Raji (cell line): Measurements from ENCODE around the gene ADAMTS10.

Experiments used
- POLR2A ChIP-seq: IDR thresholded peaks from 2 replicates; pipeline ENCODE4 v1.6.1; 2011; ENCODE audit warnings: low read depth, low read length, control low read depth; ENCODE audit not compliant: insufficient read depth

ADAMTS10 gene

DNA sequence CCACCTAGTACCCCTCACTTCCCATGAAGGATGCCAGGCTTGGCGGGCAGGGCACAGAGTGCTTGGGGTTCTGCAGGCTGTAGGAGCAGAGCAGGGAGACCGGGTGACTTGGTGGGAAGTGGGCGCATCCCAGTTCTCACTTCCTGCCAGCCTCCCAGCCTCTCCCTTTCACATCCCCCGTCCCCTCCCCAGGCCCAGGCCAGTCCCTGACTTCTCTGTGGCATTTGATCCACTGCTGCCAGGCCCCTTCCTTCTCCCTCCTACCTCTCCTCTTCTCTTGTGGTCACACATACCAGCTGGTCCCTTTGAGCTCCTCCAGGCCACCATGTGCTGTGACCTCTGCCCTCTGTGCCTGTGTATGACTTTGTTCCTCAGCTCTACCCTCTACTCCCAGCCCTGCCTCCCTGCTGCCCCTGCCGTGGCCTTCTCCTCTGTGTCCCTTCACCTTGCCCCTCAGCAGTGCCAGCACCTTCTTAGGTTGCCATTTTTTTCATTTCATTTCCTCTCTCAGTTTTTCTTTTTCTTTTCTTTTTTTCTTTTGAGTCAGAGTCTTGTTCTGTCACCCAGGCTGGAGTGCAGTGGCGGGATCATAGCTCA is 52.8 kb downstream of the ADAMTS10 start:
- TF ChIP-seq POLR2A: no peak

DNA sequence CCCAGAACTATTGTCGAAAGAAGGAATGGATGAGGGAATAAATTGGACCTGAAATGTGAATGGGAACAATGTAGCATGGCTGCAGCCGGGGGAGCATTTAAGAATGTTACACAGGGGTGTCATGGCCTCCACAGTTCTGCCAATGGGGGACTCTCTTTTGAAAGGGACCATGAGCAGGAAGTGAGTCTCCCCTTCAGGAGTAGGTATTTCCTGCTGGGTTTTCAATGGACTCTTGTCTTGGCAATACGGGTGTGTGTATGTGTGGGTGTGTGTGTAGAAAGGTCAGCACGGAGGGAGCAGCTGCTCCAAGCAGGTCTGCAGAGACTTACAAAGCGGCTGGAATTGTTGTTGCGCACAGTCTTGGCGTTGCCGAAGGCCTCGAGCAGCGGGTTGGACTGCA is 57.7 kb downstream of the ADAMTS10 start:
- no peak for TF ChIP-seq POLR2A

DNA sequence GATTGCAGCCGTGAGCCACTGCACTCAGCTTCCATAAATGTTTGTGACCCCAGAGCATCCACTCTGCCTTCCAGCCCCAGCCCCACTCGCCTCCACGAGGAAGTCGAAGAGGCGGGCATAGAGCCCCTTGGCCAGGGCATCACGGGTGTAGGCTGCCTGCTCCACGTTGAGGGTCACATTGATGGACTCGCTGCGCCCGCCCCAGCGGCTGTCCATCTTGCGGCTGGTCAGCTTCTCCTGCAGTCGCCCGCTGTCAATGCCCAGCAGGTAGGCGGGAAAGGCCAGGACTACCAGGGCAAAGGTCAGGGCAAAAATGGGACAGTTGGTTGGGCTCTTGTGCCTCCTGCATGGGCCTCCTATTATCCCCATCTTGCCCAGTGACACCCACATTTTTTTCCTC is 60.4 kb downstream of the ADAMTS10 start:
- TF ChIP-seq POLR2A: no peak

DNA sequence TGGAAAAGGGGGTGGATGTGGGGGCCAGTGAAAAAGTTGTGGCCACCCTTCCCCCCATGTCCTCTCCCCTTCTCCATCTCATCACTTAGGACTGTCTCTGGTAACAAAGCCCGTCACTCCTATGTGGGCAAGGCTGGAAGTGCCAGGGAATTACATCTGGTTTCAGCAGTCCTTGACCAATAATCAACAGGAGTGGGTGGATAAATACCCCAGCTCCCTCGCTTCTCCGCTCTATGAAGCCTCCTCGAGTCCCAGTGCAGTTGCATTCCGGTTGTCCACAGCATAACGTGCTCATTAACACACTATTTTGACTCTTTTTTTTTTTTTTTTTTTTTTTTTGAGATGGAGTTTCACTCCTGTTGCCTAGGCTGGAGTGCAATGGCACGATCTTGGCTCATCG is 64.8 kb downstream of the ADAMTS10 start:
- no peak for TF ChIP-seq POLR2A

DNA sequence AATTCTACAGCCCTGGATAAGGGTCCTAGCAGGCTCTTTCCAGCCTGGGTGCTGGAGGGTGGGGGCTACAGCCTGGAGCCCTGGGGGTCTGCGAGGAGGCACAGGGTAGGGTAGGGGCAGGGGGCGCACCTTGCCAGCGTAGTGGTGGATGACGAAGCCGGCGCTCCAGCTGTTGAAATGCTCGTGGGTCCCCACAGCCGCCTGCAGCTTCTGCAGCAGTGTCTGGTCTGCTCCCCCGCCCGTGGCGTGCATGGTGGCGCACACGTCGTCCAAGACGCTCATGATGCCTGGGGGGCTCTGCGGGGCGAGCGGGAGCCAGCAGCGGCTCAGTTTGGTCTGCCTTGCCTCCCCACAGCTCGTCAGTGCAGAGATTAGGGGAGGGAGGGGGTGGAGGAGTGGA is 66.3 kb downstream of the ADAMTS10 start:
- TF ChIP-seq POLR2A: no peak

DNA sequence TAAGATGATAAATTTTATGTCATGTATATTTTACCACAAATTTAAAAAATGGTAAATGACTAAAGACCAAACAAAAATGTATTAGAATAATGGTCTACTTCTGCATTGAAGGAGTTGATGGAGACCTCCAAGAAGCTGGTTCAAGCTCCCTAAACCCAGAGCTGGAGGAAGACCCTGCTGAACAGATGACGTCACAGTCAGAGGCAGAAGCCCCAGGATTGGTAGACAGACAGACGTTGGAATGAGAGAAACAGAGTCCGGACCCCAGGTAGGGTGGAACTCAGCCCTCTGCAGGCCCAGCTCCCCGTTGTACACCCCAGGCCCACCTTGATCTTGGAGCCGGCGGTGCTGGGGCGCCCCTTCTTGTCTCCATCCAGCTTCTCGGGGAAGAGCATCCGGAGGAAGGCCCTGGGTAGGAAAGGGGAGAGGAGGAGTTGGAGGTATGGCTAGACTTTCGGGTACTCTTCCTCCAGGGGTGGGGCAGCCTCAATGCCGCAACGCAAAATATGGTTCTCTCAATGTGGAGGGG is 70.8 kb downstream of the ADAMTS10 start:
- no peak for TF ChIP-seq POLR2A

DNA sequence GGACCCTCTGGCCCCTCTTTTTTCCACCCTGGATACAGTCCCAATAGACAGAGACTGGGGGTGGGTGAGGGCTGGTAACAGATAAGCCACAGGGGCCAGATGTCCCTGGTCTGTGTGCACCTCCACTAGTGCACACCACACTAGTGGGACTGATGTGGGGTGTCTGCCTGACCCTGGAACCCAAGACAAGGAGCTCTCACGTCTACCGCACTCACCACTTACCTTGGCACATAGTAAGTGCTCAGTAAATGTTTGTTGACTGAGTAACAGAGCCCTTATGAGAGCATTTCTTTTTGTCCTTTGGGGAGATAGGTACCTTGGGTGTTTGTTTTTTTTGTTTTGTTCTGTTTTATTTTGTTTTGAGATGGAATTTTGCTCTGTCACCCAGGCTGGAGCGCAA is 73.4 kb downstream of the ADAMTS10 start:
- no peak for TF ChIP-seq POLR2A

DNA sequence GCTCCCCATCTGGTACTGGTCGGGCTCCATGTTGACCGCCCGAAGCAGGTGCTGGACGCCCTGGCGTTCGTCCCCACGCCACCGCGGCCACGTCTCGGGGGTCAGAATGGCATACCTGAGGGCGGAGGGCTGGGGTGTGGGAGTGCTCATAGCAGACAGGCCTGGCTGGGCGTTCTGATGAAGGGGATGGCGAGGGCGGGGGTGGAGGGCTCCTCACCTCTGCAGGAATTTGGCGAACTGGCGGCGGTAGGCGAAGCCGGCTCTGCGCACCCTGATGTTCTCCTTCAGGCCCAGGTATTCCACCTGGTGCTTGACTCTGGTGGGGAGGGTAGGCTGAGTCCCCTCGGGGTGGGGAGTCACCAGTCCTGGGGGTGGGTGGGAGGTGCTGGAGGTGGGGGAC is 74.2 kb downstream of the ADAMTS10 start:
- no peak for TF ChIP-seq POLR2A

DNA sequence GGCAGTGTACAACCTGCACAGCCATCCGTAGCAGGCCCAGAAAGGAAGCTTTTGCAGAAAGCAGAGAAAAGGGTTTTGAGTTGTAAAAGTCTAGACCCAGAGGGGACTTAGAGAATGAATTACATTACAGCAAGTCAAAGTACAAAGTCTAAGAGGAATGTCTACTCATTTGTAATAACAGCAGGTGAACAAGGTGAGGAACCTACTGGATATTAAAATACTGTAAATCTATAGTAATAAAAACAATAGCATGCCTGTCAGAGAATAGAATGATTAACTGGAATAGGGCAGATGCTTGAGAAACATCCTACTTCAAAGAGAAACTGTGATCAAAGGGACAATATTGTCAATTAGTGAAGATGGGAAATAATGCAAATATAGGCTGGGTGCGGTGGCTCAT is 78.3 kb downstream of the ADAMTS10 start:
- no peak for TF ChIP-seq POLR2A

DNA sequence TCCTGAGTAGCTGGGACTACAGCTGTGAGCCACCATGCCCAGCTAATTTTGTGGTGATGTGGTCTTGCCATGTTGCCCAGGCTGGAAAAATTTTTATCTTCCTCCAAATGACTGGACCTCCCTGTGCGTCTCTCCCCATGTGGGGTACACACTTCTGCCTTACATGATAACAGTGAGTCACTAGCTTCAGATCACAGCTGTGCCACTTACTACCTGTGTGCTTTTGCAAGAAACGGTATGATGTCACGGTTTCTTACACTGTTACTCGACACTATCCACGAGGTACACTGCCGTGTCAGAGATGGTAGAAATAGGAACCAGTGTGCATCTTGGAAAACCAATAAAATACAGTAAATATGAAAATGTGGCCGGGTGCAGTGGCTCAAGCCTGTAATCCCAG is 79.0 kb downstream of the ADAMTS10 start:
- TF ChIP-seq POLR2A: no peak
